DMS153 treated with DMSO at 0.1 percent for 48 hours (cell line): Measurements from ENCODE around the gene TRIM67.
"Not testable (repeated sequence)": the region's sequence is repeated elsewhere in the genome, so short reads cannot be mapped to it uniquely, and the experiment has no call there.

Experiments
- DNase-seq: peaks from one replicate; lab custom pipeline; 2025; ENCODE audit not compliant: unreplicated experiment; lab: John Stamatoyannopoulos, UW

Gene TRIM67

DNA sequence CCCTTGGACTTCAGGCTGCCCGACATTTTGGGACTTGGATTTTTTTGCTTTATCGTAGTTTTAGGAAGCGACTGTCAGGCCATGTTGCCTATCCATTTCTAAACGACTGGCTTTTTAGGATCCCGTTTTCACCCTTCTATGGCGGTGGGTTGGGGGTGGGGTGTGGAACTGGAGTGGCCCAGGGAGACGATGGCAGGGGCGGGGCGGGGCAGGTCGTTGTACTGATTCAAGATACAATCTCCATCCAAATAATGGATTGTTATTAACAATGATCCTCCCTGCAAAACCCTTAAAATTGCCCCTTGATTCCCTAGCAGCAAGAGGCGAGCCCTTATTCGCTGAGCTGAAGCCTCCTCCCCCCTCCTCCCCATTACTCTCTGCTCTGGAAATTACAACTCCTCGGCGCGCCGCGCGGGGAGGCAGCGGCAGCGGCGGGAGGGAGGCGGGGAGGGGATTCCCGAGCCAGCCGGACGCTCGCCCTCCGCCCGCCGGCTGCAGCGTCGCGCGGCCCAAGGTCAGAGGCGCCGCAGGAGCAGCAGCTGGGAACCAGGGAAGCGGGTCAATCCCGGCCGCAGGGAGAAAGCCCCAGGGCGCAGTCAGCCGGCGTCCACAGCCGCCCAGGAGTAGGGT, at the start of gene TRIM67:
TSS of gene TRIM67 (plus strand) at position 392 of the 630 bp plus-strand sequence. CDS start 912 bp downstream, outside the sequence.
- DNase-seq, result peak; percentile 75

DNA sequence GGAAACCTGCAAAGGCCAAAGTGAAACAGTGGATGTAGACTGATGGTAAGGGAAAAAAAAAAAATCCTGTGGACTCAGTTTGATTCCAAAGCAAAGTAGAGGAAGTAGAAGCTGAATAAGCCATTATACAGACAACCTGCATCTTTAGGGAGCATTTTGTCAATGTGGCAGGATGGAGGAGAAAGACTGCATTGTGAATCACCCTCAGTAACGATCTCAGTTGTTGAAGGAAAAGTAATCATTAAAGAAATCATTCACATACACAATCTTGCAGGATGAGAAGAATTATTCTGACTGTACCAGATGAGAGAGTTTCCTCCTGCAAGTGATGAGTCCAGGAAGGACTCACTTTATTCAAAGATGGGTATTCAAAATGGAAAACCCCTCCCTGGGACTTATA, 45.1 kb upstream of the TRIM67 start:
- no peak for DNase-seq

DNA sequence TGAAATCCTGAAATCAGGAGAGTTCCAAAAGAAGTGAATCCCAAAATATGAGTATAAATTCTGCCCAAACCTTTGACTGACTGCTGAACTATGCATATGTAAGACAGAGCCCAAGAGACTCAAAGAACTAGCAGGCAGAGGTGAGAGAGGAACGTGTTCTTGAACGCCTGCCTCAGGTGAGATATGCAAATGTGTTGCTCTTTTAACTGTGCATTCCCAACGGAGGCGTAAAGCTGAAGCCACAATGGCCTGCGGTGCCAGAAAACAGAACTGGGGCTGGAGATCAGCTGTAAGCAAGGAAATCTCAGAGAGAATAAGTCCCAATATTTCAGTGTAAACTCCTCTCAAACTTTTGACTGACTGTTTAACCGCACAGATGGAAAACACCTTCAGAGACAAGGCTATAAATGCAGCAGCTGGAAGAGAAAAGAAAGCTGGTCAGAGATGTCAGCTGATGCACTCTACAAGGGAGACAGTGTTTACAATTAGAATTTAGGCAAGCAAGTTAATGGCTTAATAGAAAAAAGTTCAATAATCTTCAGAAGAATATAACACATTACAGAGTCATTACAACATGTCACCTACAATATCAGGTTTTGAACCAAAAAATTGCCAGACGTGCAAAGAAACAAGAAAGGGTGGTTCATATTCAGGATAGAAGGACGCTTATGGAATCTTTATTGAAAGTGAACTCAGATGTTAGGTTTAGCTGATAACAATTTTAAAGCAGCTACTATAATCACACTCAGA, 43.0 kb upstream of the TRIM67 start:
- no peak for DNase-seq

DNA sequence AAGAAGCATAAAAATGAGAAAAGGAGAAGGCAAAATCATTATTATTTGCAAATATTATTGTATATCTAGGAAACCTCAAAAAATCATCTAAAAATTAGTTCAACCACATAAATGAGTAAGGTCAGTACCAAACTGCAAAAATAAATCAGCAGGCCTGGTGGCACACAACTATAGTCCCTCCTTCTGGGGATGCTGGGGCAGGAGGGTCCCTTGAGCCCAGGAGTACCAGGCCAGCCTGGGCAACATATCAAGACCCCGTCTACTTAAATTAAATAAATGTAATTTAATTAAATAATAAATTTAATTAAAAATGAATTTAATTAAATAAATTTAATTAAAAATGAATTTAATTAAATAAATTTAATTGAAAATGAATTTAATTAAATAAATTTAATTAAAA, 40.3 kb upstream of the TRIM67 start:
- DNase-seq, result no peak

DNA sequence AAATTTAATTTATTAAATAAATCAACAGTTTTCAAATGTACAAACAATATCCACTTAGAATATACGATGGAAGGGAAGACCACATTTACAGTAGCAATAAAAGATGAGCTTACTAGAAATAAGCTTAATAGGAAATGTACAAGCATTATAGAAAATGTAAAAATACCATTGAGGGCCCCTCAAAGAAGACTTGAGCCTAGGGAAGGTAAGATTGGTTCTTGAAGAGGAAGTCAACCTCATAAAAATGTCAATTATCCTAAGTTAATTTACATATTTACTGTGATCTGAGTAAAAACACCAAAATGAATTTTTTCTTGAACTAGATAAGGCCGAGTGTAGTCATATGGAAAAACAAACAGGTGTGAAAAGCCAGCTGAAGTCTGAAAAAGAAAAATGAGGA, 39.7 kb upstream of the TRIM67 start:
- no peak for DNase-seq

DNA sequence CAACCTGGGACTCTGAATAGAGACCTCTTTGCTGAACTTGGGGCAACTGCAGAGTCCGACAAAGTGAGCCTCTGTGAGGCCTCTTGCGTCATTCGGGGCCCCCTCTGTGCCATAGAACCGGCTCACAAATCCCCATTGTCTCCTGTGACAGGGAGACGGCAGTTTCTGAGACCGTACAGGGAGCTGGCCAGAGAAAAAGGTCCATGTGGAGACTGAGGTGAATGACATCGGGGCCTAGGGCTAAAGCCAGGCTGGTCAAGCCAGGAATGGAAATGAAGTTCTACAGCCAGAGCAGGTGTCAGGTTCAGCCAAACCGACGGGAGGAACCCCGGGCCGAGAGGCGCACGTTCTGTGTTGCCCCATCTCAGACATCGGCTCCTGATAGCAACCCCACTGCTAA, 37.1 kb upstream of the TRIM67 start:
- DNase-seq, result no peak

DNA sequence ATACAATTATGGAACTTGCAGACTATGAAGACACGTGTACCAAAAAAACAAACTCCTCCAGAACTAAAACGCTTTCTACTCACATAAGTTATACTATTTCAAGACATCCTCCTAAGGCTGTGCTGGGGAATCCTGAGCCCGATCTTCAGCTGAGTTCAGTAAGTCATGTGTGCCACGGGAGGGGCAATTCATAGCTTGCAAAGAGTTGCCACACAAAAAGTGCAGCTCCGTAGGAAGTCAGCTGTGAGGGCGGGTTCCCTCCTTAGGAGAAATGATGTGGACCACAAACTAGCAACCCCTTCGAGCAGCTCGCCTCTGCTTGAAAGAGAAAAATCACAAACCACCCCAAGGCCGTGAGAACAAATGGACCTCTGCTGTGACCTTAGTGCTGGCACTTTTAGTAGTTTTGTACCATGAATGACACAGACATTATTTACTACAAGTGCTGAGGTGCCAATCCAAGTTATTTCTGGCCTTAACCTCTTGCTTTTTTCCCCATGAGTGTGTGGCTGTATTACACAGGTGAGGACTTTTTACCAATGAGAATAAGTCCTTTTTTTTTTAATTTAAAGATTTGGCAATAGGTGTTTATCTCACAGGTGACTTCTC, 35.8 kb upstream of the TRIM67 start:
- no peak for DNase-seq

DNA sequence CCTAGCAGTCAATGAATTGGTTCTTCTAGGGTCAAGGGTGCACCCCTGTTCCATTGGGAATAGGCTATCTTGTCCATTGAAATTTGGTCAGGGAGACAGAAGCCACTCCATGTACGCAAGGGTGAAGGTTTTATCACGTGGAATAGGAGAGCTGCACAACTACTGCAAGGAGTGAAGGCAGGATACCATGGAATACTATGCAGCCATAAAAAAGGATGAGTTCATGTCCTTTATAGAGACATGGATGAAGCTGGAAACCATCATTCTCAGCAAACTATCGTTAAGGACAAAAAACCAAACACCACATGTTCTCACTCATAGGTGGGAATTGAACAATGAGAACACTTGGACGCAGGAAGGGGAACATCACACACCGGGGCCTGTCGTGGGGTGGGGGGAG, 34.8 kb upstream of the TRIM67 start:
- not testable (repeated sequence) for DNase-seq

DNA sequence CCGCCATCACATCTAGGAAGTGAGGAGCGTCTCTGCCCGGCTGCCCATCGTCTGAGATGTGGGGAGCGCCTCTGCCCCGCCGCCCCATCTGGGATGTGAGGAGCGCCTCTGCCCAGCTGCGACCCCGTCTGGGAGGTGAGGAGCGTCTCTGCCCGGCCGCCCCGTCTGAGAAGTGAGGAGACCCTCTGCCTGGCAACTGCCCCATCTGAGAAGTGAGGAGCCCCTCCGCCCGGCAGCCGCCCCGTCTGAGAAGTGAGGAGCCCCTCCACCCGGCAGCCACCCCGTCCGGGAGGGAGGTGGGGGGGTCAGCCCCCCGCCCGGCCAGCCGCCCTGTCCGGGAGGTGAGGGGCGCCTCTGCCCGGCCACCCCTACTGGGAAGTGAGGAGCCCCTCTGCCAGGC, 33.4 kb upstream of the TRIM67 start:
- DNase-seq, result not testable (repeated sequence)

DNA sequence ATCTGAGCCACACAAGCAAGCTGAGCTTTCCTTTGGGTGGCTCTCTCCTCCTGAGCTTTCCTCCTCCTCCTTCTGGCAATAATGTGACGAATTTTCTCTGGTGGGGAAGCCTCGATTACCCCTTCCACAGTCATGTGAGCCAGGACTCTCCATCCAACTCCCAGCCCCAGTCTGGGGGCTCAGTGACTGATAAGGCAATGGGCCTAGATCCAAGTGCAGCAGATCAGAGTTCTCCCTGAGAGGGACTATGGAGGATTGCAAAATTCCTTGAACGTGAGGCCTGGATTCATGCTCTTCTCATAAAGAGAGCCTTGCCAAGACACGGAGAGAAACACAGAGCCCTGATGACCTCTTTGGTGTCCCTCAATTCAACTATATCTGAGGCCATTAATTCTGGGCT, 31.3 kb upstream of the TRIM67 start:
- no peak for DNase-seq

DNA sequence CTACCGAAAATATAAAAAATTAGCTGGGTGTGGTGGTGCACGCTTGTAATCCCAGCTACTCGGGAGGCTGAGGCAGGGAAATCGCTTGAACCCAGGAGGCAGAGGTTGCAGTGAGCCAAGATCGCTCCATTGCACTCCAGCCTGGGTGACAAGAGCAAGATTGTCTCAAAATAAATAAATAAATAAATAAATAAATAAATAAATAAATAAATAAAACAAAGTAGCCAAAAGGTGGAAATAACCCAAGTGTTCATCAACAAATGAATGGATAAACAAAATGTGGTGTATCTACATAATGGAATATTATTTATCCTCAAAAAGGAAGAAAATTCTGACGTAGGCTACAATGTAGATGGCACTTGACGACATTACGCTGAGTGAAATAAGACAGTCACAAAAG, 29.3 kb upstream of the TRIM67 start:
- not testable (repeated sequence) for DNase-seq

DNA sequence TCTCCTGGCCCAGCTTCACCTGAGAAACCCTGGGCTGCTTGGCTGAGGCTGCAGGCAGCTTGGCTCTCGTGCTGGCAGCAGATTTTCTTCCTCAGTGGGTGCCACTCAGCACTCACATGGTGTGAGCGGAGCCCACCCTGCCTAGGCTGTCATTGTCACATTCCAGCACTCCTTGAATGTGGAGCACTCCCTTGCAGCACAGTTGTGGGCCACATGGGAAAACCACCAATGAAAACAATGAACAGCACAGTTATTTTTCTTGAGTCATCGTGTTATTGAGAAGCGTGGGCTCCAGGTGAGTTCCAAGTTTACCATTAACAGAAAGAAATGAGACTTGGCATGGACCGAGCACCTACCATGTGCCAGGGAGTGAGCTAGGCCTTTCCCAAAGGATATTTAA, 27.2 kb upstream of the TRIM67 start:
- DNase-seq, result no peak

DNA sequence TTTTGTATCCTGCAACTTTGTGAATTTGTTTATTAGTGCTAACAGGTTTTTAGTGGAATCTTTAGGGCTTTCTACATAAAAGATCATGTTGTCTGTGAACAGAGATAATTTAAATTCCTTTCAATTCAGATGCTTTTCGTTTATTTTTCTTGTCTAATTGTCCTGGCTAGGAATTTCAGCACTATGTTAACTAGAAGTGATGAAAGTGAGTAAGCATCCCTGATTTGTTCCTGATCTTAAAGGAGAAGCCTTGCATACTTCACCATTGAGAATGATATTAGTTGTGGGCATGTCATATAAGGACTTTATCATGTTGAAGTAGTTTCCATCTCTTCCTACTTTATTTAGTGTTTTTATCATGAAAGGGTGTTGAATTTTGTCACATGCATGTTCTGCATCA, 23.6 kb upstream of the TRIM67 start:
- DNase-seq, result no peak

DNA sequence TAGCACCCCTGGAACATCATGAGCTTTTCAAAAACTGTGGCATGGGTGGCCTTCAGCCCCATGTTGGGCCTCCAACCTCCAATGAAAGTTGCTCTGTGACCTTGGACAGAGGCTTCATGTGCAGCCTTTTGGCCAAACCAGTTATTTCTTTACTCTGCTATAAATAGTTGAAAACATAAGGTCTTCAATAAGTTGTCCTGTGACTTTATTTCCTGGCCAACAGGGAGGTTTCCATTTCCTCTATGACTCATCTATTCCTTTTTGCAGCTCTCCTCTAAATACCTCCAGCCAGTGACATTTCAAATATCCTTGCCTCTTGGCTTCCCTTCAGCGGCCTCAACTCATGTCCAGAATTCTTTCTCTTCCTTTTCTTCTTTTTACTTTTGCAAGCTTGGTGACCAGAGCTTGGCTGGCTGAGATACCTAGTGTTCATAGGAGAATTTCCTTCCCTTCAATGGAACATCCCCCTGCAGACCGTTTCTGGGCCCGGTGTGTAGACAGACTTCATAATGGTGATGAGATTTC, 22.7 kb upstream of the TRIM67 start:
- DNase-seq, result no peak

DNA sequence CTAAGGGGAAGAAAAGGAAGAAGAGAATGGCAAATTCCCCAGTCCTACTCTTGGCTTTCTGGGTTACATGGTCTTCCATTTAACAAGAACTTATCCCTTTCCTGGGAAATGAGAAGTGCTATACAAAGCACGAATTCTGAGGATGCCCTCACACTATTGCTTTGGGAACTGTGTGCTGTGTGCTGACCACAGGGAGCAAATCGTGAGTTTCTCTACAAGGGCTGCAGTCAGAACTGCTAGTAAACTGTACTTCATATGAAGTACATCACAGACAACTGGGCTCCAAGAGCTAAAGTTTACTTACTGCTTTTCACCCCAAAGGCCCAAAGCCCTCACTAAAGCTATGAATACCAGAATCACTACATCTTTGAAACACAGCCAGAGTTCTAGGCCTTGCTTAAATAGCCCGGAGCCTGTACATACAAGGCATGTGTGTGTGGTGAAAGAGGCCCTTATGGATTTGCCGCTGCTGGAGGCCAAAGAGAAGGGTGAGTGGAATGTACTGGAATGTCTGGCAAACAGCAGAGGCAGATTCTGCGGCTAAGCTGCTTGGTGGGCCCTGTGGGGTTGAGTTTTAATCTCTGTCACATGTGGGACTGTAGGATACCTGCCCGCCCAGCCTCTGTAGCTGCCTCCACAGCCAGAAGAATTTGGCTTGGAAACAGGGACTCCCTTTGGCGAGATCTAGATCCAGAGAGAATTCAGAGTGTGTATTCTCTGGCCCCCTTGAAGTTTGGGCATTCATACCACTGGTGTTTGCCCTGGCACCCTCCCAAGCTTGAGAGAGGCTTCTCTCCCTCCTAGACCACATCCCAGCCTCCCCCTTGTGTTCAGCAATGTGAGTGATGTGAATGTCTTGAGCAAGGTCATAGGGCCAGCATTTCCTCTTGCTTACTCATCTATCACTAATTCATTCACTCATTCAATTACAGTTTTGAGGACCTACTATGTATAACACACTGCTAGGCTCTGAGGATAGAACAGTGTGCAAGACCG, 21.9 kb upstream of the TRIM67 start:
- no peak for DNase-seq

DNA sequence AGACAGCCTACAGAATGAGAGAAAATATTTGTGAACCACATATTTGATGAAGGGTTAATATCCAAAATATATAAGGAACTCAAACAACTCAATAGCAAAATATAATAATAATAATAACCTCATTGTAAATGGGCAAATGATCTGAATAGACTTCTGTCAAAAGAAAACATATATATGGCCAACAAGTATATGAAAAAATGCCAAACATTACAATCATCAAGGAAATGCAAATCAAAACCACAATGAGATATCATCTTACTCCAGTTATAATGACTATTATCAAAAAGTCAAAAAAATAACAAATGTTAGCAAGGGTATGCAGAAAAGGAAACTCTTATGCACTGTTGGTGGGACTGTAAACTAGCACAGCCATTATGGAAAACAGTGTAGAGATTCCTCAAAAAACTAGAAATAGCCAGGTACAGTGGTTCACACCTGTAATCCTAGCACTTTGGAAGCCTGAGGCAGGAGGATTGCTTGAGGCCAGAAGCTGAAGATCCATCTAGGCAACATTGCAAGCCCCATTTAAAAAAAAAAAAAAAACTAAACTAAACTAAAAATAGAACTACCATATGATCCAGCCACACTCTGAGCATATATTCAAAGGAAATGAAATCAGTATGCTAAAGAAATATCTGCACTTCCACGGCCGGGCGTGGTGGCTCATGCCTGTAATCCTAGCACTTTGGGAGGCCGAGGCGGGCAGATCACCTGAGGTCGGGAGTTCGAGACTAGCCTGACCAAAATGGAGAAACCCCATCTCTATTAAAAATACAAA, 17.3 kb upstream of the TRIM67 start:
- DNase-seq, result no peak

DNA sequence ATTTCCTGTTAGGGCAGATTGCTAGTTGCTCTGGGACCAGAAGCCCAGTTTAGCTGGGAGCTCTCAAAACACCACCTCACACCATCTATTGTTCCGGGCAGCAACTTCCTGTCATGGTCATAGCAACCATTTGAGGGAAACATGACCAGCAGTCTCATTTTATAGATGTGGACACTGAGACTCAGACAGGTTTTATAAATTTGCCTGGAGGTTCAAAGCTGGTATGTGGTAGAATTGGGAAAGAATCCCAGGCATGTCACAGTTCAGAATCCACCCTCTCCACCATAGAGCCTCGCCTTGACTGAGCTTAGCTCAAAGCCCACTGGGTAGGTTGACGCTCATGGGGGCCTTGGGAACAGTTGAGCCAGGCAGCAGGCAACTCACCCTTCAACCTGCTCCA, 14.0 kb upstream of the TRIM67 start:
- DNase-seq, result peak; percentile 26

DNA sequence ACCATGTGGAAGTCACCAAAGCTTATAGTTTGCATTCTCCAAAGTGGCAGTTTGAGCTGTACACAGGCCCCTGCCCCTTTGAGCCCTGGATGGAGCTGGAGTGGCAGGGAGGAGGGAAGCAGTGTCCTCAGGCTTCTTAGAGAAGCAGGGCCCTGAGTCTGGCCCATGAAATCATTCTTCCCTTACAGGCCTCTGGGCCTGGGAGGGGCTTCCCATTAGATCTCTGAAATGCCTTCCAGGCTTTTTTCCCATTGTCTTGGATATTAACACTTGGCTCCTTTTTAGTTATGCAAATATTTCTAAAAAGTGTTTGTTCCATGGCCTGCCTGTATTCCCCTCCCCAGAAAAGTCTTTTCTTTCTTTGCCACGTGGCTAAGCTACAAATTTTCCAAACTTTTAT, 10.0 kb upstream of the TRIM67 start:
- DNase-seq, result no peak

DNA sequence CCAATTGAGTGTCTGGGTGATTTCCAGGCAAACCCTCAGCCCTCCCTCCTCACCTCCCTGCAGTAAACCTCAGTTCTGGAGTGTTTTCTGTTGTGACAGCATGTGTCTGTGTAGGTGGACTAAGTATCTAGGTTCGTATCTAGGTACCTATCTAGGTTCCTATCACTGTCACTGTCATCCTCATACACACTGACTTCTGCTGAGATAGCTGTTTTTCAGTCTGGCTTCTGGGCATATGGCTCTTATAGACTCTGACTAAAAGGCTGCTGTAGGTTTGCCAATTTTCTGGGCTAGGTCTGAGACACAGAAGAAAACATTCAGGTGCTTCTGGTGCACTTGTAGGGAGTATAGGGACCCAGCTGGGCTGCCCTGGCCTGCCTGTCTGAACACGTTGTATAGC, 8.1 kb upstream of the TRIM67 start:
- DNase-seq, result no peak

DNA sequence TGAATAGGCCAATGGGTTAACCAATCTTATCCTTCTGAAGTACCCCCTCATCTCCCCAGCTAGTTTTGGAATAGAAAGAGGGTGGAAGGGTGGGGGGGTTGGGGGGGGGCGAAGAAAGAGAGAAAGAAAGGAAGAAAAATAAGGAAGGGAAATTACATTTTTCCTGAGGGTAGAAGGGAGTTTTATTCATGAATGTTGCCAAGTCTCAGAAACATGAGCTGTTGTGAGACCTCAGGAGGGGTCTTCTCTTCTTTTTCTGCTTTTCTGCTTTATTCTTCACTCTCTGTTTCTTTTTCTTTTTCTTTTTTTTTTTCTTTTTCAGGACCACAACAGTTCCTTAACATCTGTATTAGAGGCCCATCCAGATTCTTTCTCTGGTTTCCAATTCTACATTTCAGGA, 6.0 kb upstream of the TRIM67 start:
- no peak for DNase-seq
